WI38 (cell line): Measurements from ENCODE around the gene CRYBB2.
"Not testable (repeated sequence)": the region's sequence is repeated elsewhere in the genome, so short reads cannot be mapped to it uniquely, and the experiment has no call there.

Experiments used
- H3K4me3 ChIP-seq: 2 replicates; pipeline ENCODE4 v1.5.1; 2011; ENCODE audit warnings: low read depth, mild to moderate bottlenecking, control low read depth, low read length
- TF ChIP-seq, protein P1 (sequence below): IDR thresholded peaks from 2 replicates; pipeline ENCODE4 v1.5.1; 2012; ENCODE audit warnings: low read depth, mild to moderate bottlenecking, control low read depth, low read length

Gene CRYBB2

DNA sequence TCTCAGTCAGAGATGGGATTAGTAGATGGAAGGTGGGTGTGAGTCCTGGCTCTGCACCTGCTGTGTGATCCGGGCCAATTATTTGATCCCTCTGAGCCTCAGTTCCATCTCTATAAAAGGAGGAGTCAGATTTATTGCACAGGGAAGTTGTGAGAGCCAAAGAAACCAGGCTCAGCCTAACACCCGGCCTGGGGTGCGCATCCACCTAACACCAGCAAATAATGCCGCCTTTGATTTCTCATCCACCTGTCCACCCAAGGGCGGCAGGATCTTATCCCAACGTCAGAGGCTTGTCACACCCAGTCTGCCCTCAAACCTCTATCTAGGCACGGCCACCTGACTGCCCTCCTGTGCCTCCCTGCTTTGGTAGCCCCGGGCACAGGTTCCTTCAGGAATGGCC, 2.4 kb downstream of the CRYBB2 start:
- TF ChIP-seq, protein P1, sequence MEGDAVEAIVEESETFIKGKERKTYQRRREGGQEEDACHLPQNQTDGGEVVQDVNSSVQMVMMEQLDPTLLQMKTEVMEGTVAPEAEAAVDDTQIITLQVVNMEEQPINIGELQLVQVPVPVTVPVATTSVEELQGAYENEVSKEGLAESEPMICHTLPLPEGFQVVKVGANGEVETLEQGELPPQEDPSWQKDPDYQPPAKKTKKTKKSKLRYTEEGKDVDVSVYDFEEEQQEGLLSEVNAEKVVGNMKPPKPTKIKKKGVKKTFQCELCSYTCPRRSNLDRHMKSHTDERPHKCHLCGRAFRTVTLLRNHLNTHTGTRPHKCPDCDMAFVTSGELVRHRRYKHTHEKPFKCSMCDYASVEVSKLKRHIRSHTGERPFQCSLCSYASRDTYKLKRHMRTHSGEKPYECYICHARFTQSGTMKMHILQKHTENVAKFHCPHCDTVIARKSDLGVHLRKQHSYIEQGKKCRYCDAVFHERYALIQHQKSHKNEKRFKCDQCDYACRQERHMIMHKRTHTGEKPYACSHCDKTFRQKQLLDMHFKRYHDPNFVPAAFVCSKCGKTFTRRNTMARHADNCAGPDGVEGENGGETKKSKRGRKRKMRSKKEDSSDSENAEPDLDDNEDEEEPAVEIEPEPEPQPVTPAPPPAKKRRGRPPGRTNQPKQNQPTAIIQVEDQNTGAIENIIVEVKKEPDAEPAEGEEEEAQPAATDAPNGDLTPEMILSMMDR: no peak
- H3K4me3 ChIP-seq: no peak overlapping the region

DNA sequence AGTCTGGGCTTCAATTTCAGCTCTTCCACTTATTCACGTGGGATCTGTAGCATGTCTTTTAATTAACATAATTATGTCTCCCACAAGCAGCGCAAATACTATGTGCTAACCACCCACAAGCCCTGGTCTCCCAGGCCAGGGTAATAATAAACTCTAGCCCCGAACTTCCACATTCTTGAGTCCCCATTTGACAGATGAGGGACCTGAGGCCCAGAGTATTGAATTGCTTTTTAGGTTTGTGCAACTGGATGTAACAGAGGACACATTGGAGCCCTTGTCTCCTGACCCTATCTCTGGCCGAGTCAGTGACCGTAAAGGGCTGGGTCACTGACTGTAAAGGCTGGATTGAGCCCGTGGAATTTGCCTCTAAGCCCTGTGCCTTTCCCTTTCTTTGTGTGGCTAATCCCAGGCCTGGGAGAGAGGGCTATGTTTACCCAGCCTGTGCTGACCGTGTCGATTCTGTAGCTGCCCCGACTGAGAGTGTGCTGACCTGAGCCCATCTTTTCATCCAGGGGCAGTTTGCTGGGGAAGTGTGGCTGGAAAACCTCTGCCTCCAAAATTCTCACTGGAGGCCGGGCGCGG, 3.9 kb downstream of the CRYBB2 start:
- TF ChIP-seq, protein P1: no peak
- H3K4me3 ChIP-seq: no peak overlapping the region

DNA sequence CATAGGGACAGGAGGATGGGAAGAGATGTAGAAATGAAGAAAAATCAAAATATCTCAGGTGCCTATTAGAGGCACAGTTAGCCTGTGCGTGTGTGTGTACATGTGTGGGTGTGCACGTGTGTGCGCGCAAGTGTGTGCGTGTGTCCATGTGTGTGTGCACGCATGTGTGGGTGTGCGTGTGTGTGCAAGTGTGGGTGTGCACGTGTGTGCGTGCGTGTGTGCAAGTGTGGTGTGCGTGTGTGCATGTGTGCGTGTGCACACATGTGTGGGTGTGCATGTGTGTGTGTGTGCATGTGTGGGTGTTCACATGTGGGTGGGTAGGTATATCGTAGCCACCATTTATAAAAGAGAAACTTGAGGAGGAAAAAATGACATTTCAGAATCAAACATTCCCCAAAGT, 9.4 kb downstream of the CRYBB2 start:
- TF ChIP-seq, protein P1: no peak
- no peak overlapping the region for H3K4me3 ChIP-seq

DNA sequence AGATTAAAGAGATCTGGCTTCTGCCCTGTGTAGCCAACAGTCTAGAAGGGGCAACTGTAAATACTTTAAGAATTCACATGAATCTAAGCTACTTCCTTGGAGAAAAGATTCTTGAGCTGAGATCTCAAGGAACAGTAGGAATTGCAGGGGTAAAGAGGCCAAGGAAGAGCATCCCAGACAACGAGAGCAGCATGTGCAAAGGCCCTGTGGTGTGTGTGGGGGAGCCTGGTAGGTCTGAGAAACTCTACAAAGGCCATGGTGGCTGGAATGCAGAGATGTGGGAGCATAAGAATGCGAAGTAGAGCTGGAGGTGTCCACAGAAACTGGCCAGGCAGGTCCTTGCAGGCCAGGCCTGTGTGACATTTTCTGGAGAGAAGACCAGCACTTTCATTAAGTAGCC, 11.3 kb downstream of the CRYBB2 start:
- not testable (repeated sequence) for H3K4me3 ChIP-seq

DNA sequence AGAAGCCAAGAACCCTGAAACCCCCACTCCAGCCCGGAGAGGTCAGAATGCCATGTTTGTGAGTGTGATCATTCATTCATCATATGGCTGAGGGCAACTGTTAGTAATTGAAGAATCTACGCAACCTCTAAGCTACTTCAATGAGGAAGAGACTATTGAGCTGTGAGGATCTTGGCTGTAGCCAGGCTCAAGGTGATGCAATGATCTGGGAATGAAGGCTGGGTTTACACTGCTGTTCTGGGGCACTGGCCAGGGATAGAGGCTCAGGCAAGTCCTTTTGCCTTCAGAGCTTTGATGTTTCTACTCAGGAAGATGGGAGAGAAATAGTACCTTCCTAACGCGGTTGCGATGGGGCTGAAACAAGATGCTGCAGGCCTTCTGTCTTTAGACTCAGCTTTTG, 12.9 kb downstream of the CRYBB2 start:
- no peak overlapping the region for H3K4me3 ChIP-seq
- TF ChIP-seq, protein P1: no peak

DNA sequence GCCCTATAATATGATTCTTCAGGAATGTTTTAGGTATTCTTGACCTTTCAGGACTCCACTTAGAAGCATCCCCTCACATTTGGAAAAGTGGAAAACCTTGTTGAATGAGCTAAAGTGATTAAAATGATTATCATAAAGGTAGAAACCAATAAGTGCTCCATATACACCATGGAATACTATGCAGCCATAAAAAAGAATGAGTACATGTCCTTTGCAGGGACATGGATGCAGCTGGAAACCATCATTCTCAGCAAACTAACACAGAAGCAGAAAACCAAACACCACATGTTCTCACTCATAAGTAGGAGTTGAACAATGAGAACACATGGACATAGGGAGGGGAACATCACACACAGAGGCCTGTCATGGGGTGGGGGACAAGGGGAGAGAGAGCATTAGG, 14.3 kb downstream of the CRYBB2 start:
- H3K4me3 ChIP-seq: not testable (repeated sequence)

DNA sequence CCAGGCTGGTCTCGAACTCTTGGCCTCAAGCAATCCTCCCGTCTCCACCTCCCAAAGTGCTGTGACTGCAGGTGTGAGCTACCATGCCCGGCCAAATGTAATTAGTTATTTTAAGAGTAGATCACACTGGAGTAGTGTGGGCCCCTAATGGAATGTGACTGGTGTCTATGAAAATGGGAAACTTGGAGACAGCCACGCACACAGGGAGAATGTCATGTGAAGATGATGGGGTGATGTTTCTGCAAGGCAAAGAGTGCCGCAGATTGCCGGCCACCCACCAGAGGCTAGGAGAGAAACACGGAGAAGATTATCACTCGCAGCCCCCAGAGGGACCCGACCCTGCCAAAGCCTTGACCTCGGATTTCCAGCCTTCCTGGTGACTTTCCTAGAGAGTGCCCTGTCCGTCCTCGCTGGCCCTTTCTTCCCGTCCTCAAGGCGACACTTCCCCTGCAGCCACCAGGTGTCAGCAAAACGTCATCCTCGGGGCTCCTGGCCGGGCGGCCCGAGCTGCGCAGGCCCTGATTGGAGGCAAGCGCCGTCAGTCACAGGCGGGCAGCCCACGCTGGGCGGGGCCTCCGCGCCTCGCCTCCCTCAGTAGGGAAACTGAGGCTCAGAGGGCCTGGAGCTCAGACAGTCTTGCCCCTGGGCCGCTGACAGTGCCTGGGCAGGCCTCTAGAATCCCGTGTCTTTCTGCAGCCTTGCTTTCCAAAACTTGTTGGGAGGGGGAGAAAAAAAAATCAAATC, 16.3 kb downstream of the CRYBB2 start:
- TF ChIP-seq, protein P1: no peak
- H3K4me3 ChIP-seq: no peak overlapping the region

DNA sequence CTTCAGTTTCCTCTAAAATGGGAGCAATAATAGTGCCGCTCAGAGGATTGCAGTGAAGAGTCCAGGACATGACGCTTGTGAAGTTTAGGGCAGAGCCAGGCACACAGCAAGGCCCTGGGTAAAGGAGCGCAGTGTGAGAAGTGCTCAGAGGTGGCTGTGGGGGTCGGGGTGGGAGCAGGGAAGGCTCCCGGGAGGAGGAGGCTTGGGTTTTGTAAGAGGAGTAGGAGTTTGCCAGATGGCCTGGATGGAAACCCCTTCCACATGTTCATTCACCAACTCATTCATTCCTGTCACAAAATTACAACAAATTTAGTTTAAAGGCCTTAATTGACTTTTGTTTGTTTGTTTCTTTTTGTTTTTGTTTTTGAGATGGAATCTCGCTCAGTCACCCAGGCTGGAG, 17.0 kb downstream of the CRYBB2 start:
- H3K4me3 ChIP-seq: no peak overlapping the region
- TF ChIP-seq, protein P1: no peak
